Globus pallidus (tissue), 1 donor: ENCODE data around the gene MZT1.

Experiments used
- DNase-seq: peaks from one replicate; pipeline ENCODE4 v3.0.0-alpha.2; 2015; ENCODE audit warnings: low spot score

MZT1 gene

GRCh38 chr13:72680353-72680752 is 47.1 kb downstream of the MZT1 start:
- DNase-seq = no peak

GRCh38 chr13:72678312-72678711 is 49.1 kb downstream of the MZT1 start:
- DNase-seq = no peak

- no peak for DNase-seq
Measured at GRCh38 chr13:72677431-72677830, 50.0 kb downstream of the MZT1 start.

- DNase-seq = no peak
Measured at GRCh38 chr13:72666391-72666790, 61.0 kb downstream of the MZT1 start.

GRCh38 chr13:72662548-72662947 is 64.9 kb downstream of the MZT1 start:
- no peak for DNase-seq
